Fibroblast of mammary gland (primary cell): ENCODE results near the gene RNF157.
A peak's percentile ranks its signal among the peaks of the same experiment; 100 is the strongest.

Source experiments
- DNase-seq: peaks from one replicate; pipeline ENCODE4 v3.0.0-alpha.2; 2010; ENCODE audit warnings: low read depth
- H3K4me3 ChIP-seq: 2 replicates; pipeline ENCODE4 v1.5.1; 2011; ENCODE audit warnings: low read depth, mild to moderate bottlenecking, low read length, moderate library complexity; ENCODE audit not compliant: control insufficient read depth
- CTCF ChIP-seq: conservative IDR thresholded peaks from 2 replicates; pipeline ENCODE4 v1.5.1; 2011; ENCODE audit warnings: low read depth, low read length, inconsistent platforms; ENCODE audit not compliant: control insufficient read depth, insufficient read depth

RNF157 gene

GRCh38 chr17:76182016-76182764 lies 58.1 kb downstream of the RNF157 start:
- peak; percentile 93 for TF ChIP-seq CTCF
- no peak overlapping the region for H3K4me3 ChIP-seq
- peak; percentile 96 for DNase-seq

- peak; percentile 1 for TF ChIP-seq CTCF
- peak; percentile 23 for DNase-seq
- no peak overlapping the region for H3K4me3 ChIP-seq
These were observed 60.5 kb downstream of the RNF157 start for GRCh38 chr17:76179496-76180467.

GRCh38 chr17:76178124-76178523 lies 62.2 kb downstream of the RNF157 start:
- no peak for DNase-seq
- TF ChIP-seq CTCF = no peak
- H3K4me3 ChIP-seq = no peak overlapping the region

GRCh38 chr17:76176701-76177574 lies 63.4 kb downstream of the RNF157 start:
- no peak for DNase-seq
- TF ChIP-seq CTCF = no peak
- no peak overlapping the region for H3K4me3 ChIP-seq

- TF ChIP-seq CTCF = no peak
- DNase-seq = no peak
- no peak overlapping the region for H3K4me3 ChIP-seq
These were observed 66.3 kb downstream of the RNF157 start for GRCh38 chr17:76174037-76174436.

- no peak overlapping the region for H3K4me3 ChIP-seq
- DNase-seq = no peak
- TF ChIP-seq CTCF = no peak
These were observed 66.8 kb downstream of the RNF157 start for GRCh38 chr17:76173474-76173873.
